ENCODE measurements around the gene TRAK1.

TRAK1 gene

GRCh38 chr3:42088803-42089530, 2.2 kb upstream of the TRAK1 start:
- DNase-seq (ENCODE audit: insufficient read length) (no peak), FAIRE-seq (peak; percentile 27)
- TF ChIP-seq TAF1 (IDR thresholded peaks at IDR 0.05; ENCODE audit: borderline replicate concordance, low read depth, low read length) (no peak), POLR2AphosphoS5 (IDR thresholded peaks at IDR 0.05; ENCODE audit: low read depth, low read length) (no peak), POLR2A (IDR thresholded peaks at IDR 0.05; ENCODE audit: low read depth, low read length) (no peak)

DNA sequence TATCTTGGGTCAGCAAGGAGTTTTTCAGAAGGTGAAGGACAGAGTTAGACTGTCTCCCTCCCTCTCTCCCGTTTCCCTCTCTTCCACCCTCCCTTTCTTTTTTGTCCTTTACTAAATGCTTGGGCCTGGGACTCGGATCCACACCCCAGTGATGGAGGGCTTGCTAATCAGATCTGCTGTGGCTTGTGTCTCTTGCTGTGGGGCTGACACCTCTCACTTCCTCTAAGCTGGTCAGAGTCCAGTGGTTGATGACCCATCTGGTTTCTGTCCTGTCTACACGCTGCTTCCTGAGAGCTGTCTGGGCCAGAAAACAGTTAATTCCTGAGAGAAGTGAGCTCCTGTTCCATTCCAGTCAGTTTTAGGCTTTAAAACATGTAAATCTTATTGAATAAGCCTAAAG, 849 bp downstream of the TRAK1 start:
- DNase-seq (ENCODE audit: insufficient read length) (no peak), FAIRE-seq (no peak)
- TF ChIP-seq POLR2A (IDR thresholded peaks at IDR 0.05; ENCODE audit: low read depth, low read length): no peak
- no peak for TF ChIP-seq TAF1 (IDR thresholded peaks at IDR 0.05; ENCODE audit: borderline replicate concordance, low read depth, low read length)
- no peak for TF ChIP-seq POLR2AphosphoS5 (IDR thresholded peaks at IDR 0.05; ENCODE audit: low read depth, low read length)

- FAIRE-seq (peak; percentile 66), DNase-seq (ENCODE audit: insufficient read length) (no peak)
- TF ChIP-seq TAF1 (IDR thresholded peaks at IDR 0.05; ENCODE audit: borderline replicate concordance, low read depth, low read length) (no peak), POLR2AphosphoS5 (IDR thresholded peaks at IDR 0.05; ENCODE audit: low read depth, low read length) (no peak), POLR2A (IDR thresholded peaks at IDR 0.05; ENCODE audit: low read depth, low read length) (no peak)
Observed at GRCh38 chr3:42094128-42094527, 3.0 kb downstream of the TRAK1 start.

DNA sequence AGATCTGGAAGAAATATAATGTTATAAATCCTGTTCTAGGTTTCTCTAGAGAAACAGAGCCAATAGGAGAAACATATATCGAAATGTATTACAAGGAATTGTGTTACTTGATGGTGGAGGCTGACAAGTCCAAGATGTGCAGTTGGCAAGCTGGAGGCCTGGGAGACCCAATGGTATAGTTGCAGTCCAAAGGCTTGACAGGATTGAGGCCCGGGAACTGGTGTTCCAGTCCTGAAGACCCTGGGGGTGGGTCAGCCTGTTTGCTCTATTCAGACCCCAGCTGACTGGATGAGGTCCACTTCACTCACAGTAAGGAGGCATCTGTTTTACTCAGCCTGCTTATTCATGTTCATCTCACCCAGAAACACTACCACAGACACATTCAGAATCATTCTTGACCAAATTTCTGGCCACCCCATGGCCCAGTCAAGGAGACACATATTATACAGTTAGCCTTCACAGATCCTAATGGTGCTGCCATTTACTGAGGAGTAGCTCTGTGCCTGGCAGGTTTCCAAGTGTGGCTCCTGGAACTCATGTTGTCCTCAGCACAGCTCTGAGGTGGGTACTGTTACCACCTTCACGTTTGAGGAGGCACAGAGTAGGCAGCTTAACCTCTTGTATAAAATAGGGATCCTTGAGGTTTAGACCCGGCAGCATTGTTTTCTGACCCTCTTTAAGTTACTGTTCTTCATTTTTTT, 3.7 kb downstream of the TRAK1 start:
- TF ChIP-seq POLR2A (IDR thresholded peaks at IDR 0.05; ENCODE audit: low read depth, low read length): no peak
- no peak for TF ChIP-seq TAF1 (IDR thresholded peaks at IDR 0.05; ENCODE audit: borderline replicate concordance, low read depth, low read length)
- TF ChIP-seq POLR2AphosphoS5 (IDR thresholded peaks at IDR 0.05; ENCODE audit: low read depth, low read length): no peak
- FAIRE-seq: no peak

DNA sequence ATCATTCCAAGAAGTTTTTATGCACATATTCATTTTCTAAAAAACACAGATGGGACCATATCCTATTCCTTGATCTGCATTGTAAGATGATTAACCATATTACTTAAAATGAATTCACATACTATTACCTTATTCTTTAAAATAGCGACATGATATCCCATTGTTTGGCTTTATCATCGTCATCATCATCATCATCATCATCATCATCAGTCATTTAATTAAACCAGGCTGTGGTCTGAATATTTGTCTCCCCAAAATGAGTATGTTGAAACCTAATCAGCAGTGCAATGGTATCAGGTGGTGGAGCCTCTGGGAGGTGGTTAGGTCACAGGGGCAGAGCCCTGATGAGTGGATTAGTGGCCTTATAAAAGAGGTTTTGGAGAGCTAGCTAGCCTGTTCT, 4.4 kb downstream of the TRAK1 start:
- TF ChIP-seq POLR2AphosphoS5 (IDR thresholded peaks at IDR 0.05; ENCODE audit: low read depth, low read length) (no peak), POLR2A (IDR thresholded peaks at IDR 0.05; ENCODE audit: low read depth, low read length) (no peak), TAF1 (IDR thresholded peaks at IDR 0.05; ENCODE audit: borderline replicate concordance, low read depth, low read length) (no peak)
- DNase-seq (ENCODE audit: insufficient read length): no peak
- FAIRE-seq: no peak

More for the DNA sequence above, 3.7 kb downstream of the TRAK1 start:
- no peak for DNase-seq (ENCODE audit: insufficient read length)

GRCh38 chr3:42096796-42097565, 5.8 kb downstream of the TRAK1 start:
- FAIRE-seq: no peak
- TF ChIP-seq POLR2A (IDR thresholded peaks at IDR 0.05; ENCODE audit: low read depth, low read length): no peak
- no peak for TF ChIP-seq TAF1 (IDR thresholded peaks at IDR 0.05; ENCODE audit: borderline replicate concordance, low read depth, low read length)
- no peak for TF ChIP-seq POLR2AphosphoS5 (IDR thresholded peaks at IDR 0.05; ENCODE audit: low read depth, low read length)

GRCh38 chr3:42097566-42097946, 6.4 kb downstream of the TRAK1 start:
- DNase-seq (ENCODE audit: insufficient read length): no peak
- TF ChIP-seq POLR2AphosphoS5 (IDR thresholded peaks at IDR 0.05; ENCODE audit: low read depth, low read length): no peak
- no peak for TF ChIP-seq POLR2A (IDR thresholded peaks at IDR 0.05; ENCODE audit: low read depth, low read length)
- TF ChIP-seq TAF1 (IDR thresholded peaks at IDR 0.05; ENCODE audit: borderline replicate concordance, low read depth, low read length): no peak
- no peak for FAIRE-seq

More at GRCh38 chr3:42096796-42097565, 5.8 kb downstream of the TRAK1 start:
- DNase-seq (ENCODE audit: insufficient read length): no peak

DNA sequence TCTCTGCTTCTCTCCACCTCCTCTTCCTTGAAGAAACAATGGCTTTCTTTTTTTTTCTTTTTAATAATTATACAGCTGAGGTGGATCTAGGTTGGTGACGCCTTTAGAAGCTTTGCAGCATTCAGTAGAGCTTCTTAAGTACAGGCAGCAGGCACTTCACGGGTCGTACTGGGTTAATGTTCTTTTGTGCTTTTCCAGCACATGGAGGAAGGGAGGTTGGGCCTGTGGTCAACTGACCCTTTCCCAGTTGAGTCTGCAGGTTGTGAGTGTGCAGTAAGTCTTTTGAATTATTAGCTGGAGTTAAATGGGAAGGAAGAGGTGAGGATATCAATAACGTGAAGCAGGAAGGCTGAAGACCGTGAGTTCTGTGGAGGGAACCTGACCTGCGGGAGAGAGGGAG, 7.0 kb downstream of the TRAK1 start:
- FAIRE-seq (no peak), DNase-seq (ENCODE audit: insufficient read length) (no peak)
- TF ChIP-seq POLR2A (IDR thresholded peaks at IDR 0.05; ENCODE audit: low read depth, low read length): no peak
- no peak for TF ChIP-seq TAF1 (IDR thresholded peaks at IDR 0.05; ENCODE audit: borderline replicate concordance, low read depth, low read length)
- no peak for TF ChIP-seq POLR2AphosphoS5 (IDR thresholded peaks at IDR 0.05; ENCODE audit: low read depth, low read length)

- no peak for TF ChIP-seq TAF1 (IDR thresholded peaks at IDR 0.05; ENCODE audit: borderline replicate concordance, low read depth, low read length)
- no peak for TF ChIP-seq POLR2A (IDR thresholded peaks at IDR 0.05; ENCODE audit: low read depth, low read length)
- TF ChIP-seq POLR2AphosphoS5 (IDR thresholded peaks at IDR 0.05; ENCODE audit: low read depth, low read length): no peak
- no peak for FAIRE-seq
- DNase-seq (ENCODE audit: insufficient read length): no peak
Observed at GRCh38 chr3:42099020-42099765, 8.0 kb downstream of the TRAK1 start.

- TF ChIP-seq POLR2A (IDR thresholded peaks at IDR 0.05; ENCODE audit: low read depth, low read length): no peak
- DNase-seq (ENCODE audit: insufficient read length) (no peak), FAIRE-seq (no peak)
Observed at GRCh38 chr3:42101048-42101447, 9.9 kb downstream of the TRAK1 start.

DNA sequence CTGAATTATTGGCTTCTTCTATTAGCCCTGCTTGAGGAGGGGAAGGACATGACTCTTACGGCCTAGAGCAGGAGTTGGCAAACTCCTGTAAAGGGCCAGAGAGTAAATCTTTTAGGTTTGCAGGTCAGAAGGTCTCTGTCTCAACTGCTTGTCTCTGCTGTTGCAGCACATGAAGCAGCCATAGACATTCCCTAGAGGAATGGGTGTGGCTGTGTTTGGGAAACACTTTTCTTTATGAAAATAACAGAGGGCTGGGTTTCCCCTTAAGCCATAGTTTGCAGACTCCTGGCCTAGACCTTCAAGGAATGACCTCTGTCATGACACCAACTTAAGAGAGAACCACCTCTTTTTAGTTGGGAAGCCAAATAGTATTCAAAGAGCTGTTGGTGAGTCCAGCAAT, 10.3 kb downstream of the TRAK1 start:
- FAIRE-seq: no peak
- TF ChIP-seq TAF1 (IDR thresholded peaks at IDR 0.05; ENCODE audit: borderline replicate concordance, low read depth, low read length) (no peak), POLR2A (IDR thresholded peaks at IDR 0.05; ENCODE audit: low read depth, low read length) (no peak), POLR2AphosphoS5 (IDR thresholded peaks at IDR 0.05; ENCODE audit: low read depth, low read length) (no peak)
- DNase-seq (ENCODE audit: insufficient read length): no peak
